Renal cortex interstitium (tissue), 11 donors: ENCODE results near the gene COL12A1. TPM values are rescaled to one million over a fixed set of nuclear protein-coding genes. Genes with fewer than 3 reads are reported as not detected.
"Not testable (repeated sequence)": the region's sequence is repeated elsewhere in the genome, so short reads cannot be mapped to it uniquely, and the experiment has no call there.

Experiments
- DNase-seq, 11 donors: peaks; one replicate each; pipeline ENCODE4 v3.0.0-alpha.2; 2013; ENCODE audit warnings: low read depth in 9 of 11, low spot score in 4 of 11; ENCODE audit errors: extremely low read depth in 1 of 11
- polyA plus RNA-seq, 3 donors: library from polyadenylated mRNA; unstranded; fragments of 120-200 nt; gene quantifications; one replicate each; pipeline ENCODE4 v1.2.1, GENCODE V29; 2013; ENCODE audit not compliant: insufficient read length in 3 of 3

Gene COL12A1
- polyA plus RNA-seq, 3 donors, result 58.9 to 107 (median 106) TPM

DNA sequence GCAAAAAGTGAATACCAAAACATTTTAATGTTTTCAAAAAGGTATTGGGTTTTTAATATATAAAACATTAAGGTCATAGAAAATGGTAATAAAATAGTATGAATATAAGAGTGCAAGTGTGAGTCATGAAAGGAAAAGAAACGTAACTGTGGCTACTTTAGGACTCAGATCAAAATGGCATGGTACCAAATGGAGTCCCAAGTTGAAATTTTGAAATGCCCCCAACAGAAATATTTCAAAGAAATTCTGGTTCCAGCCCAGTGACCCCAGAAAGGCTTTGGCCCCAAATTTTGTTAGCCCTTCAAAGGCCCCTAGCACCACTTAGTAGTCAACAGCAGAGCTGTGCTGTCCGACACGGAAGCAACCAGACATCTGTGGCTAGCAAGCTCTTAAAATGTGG is 6.0 kb downstream of the COL12A1 start:
- DNase-seq, result no peak

DNA sequence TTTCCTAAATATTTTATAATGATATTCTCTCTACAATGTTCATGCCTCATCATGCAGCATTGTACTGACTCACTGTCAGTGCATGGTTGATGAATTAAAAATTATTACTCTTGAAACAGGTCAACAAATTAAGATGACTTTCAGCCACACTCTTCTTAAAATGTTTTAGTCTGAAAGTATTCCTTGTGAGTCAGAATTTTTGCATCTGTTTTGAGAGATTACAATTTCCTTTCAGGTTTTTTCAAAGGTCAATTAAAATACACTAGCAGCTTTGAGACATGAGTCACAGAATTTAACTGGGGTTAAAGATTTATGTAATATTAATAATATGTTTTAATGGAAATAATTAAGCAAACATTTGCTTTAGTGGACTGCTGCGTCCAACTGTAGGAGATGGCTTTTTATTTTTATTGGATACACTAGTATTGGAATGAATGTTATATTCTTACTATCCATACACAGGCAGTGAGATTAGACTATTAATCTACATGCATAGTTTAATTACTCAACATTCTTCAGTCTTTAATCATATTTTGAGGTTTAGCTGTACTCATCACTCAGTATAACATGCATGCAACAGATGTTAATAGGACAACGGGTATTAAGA is 9.7 kb downstream of the COL12A1 start:
- DNase-seq, result no peak

- no peak for DNase-seq
These were observed 17.5 kb downstream of the COL12A1 start for GRCh38 chr6:75188221-75188925.

GRCh38 chr6:75186581-75186980 is 19.3 kb downstream of the COL12A1 start:
- DNase-seq, result not testable (repeated sequence)

DNA sequence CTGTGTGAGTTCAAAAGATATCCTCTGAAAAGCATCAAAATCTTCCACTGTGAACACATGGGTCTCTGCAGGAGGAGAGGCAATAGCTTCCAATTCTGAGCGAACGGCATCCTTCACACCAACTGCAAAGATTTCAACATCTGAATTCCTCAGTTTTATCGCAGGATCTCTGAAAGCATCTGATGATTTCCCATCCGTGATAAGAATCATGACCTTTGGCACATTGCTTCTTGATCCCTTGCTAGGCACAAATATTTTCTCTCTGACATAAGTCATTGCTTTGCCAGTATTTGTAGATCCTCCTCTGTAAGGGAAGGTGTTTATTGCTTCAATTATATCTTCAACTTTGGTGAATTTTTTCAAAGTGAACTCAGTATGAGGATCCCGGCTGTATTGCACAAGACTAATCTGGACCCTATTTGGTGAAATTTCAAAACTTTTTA is 22.7 kb downstream of the COL12A1 start:
- no peak for DNase-seq

GRCh38 chr6:75180864-75181263 is 25.0 kb downstream of the COL12A1 start:
- no peak for DNase-seq

DNA sequence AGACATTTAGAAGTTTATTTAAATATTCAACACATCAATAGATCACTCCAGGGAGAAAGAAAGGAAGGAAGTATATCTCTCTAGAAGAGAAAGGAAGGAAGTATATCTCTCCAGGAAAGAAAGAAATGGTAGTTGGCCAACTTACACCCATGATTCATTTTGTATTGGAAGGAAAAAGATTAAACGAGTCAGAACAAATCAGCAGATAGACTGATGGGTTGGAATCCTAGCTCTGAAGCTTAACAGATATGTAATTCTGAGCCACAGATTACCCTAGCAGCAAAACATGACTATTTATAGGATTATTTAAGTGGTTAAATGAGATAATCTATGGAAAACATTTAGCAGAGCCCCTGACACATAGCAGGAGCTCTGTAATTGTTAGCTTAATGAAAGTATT is 27.1 kb downstream of the COL12A1 start:
- no peak for DNase-seq

GRCh38 chr6:75176076-75176582 is 29.7 kb downstream of the COL12A1 start:
- DNase-seq, result no peak

DNA sequence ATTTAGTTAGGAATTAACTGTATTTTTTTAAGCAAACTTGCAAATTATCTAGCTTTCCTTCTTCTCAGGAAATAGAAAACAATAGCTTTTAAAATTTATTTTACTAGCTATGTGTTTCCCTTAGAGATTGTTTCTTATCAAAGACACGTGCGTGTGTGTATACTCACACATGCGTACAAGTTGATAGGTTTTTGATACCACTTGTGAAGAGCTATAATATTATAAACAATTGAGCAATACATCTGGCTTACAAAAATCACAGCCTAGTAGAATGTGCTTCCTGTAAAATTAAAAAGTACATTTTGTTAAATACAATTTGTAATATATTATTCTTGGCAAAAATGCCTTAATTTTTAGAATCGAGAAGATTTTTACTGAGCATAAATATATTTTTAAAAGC is 33.9 kb downstream of the COL12A1 start:
- no peak for DNase-seq

DNA sequence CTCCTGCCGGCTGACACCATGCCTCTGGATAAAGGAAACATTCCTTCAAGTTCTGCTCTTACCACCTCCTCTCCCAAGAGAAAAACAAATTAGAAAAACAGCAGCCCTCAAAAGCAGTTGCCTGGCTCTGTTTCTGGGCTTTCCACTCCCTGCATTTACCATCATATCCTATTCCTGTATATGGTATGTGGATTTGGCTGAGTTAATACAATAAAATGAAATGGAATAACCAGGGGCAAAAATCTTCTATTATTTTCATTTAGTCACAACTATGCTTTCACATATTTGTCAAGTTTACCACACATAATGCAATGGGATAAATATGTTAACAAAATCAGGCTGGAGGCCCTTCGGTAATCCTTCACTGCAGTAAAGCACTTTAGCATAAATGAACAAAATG is 34.3 kb downstream of the COL12A1 start:
- DNase-seq, result no peak

DNA sequence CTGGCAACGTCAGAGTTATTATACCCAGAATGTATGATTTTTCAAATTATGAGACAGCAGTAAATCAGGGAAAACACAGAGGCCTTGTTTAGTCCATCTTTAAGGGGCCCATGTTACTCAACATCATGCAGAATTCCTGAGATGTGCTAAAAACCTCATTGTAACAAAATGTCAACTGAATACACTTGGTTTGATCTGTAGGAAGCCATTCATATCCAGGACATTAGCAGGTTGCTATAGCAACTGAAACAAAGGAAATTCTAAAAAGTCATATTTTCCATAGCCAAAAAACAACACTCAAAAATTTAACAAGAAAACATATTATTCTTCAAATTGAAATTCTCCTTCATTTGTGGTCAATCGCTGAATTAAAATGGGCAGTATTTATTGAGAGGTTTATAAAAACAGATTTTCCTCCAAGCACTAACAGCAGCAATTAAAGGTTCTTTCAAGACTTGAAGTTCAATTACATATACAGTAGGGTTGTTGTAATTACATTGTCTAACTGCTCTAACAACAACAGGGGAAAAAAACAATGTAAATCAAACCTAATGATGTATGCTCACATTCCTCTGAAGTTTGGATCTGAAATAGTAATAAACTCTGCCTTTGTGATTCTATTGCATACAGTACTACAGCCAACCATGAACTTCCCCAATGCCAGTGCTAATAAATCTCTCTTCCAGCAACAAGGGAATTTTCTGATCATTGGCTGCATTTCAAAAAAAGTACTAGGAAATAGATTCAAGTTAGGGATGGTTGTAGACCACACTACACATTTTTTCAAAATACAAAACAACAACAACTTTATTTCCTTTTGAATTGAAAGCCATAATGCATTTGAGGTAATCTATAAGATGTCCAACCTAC is 34.9 kb downstream of the COL12A1 start:
- peak in 5 of 11 donors; percentile 23 to 49 (median 30) for DNase-seq

- DNase-seq, result no peak
These were observed 35.9 kb downstream of the COL12A1 start for GRCh38 chr6:75169689-75170586.

DNA sequence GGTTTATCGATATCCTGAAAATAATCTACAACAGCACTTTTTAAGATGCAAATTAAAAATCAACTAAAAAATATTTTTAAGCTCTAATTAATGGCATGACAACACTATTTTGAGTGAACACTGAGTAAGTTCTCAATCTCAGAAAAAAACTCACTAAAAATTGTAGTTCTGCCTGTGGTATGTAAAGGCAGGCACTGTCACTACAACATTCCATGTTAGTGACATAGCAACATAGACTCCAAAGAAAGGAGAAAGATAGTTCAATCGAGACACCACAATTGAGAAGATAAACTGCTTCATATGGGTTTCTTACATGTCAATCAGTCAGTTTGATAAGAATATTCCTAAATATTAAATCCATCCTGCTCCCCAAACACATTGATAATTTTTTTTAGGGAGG is 38.0 kb downstream of the COL12A1 start:
- DNase-seq, result no peak

GRCh38 chr6:75167325-75167724 is 38.5 kb downstream of the COL12A1 start:
- peak in 1 of 11 donors; percentile 25 for DNase-seq

DNA sequence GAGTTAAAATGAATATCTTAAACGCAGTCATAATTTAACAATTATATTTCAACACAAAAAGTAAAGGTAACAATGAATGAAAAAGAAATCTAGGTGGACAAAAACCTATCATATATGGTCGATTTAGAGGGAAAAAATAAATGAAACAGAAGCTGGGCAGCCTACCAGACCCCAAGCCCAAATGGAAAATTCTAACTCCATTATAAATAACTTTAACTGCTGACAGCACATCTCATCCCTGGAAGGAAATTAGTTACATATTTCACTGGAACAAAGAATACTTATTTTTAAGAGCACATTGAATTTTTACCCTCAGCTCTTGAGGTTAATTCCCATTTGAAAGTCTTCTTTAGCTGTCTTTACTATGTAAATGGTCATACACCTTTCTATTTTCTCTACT is 39.1 kb downstream of the COL12A1 start:
- DNase-seq, result no peak

GRCh38 chr6:75166236-75166635 is 39.6 kb downstream of the COL12A1 start:
- DNase-seq, result no peak

DNA sequence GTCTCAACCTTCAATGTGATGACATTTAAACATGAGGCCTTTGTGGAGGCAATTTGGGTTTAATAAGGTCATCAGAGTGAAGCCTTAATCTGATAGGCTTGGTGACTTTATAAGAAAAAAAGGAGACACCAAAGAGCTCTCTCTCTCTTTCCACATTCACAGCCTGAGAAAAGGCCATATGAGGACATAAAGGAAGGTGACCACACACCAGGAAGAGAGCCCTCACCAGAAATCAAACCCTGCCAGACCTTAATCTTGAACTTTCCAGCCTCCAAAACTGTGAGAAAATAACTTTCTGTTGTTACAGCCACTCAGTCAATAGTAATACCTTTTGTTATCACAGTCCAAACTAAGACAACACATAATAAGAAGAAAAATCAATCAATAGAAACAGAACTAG is 47.7 kb downstream of the COL12A1 start:
- no peak for DNase-seq

GRCh38 chr6:75157336-75157735 is 48.5 kb downstream of the COL12A1 start:
- no peak for DNase-seq
